HG03558 (cell line): ENCODE data around the gene FAM177B.

Source experiments
- ATAC-seq: cut with Tn5 transposase; IDR thresholded peaks from one replicate; pipeline ENCODE4 v1.9.1; 2021; ENCODE audit warnings: moderate number of reproducible peaks; ENCODE audit not compliant: unreplicated experiment; ENCODE audit errors: extremely low read depth

The FAM177B gene

DNA sequence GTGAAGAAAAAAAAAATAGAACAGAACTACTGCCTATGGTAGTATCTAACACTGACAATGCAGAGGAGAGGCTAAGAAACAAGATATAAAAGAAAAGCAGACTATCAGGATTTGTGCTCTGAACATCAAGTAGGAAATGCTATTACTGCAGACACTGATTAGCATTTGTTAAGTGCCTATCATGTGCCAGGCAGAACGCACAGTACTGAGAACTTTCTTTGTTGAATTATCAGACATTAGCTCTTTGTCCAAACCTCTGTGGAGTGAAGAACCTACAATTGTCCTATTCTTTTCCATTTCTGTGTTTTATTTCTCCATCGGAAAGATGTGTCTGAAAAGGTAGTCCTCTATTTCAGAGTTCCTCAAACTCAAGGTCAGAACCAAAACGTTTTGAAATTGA, 47.4 kb downstream of the FAM177B start:
- ATAC-seq: no peak

DNA sequence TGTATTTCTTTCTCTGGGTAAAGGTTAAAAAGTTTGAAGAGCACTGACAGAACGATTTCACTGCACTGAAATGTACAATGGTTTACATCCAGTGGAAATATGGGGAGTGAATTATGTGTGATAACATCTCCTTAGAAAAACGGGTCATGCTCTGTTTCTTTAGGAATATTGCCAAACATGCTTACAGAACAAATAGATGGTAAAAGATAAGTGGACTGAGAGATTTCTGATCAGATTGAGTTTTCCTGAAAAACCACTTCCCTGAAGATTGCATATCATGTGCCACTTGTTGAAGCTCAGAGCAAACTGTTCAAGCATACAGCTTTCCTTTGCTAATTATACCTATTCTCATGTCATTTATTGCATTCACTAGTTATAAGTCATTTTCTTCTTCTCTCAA, 47.9 kb downstream of the FAM177B start:
- no peak for ATAC-seq

DNA sequence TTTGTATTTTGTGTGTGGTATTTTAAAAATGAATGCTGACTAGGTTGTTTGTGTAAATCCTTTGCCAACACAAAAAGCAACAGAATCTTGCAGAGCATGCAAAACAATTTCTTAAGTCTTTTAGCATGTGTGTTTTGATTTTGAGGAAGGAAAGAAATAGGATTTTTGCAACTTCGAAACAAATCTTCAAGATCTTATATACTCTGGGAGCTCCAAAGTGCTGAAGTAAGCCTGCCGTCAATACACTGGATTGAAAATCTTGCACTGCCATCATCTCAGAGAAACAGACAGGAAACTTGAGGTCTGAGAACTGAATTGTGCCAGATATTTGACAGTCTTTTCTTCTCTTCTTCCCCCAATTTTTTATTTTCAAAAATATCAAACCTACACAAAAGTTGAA, 48.5 kb downstream of the FAM177B start:
- ATAC-seq: no peak

DNA sequence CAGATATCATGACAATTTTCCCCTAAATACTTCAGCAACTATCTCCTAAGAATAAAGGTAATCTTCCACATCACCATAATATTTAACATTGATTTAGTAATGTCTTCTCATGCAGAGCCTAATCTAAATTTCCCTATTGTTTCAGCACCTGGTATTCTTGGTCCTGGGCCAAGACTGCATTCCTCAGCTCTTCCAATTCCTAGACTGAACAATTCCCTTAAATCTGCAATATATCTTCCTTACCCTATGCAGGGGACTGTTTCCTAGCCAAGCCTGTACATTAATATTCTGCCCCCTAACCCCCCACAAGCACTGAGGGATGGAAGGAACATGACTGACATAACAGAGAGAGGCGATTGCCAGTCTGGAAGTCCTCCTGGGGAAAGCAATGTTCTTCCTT, 49.1 kb downstream of the FAM177B start:
- ATAC-seq: no peak

DNA sequence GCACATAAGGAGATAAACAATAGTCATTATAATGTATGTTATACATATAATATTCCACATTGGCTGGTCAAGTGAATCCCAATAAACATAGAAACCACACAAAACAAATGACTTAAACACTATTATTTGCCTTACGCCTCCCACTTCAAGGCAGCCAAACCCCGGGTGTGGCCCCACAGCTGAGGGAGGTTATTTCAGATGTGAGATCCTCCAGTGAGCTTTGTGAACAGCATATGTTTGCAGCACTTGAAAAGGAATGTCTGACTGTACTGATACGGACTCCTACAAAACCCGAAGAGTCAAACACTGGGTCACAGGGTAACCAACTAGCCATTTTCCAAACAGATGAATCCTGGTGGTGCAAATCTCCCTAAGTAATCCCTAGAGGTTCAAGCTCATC, 50.7 kb downstream of the FAM177B start:
- no peak for ATAC-seq

DNA sequence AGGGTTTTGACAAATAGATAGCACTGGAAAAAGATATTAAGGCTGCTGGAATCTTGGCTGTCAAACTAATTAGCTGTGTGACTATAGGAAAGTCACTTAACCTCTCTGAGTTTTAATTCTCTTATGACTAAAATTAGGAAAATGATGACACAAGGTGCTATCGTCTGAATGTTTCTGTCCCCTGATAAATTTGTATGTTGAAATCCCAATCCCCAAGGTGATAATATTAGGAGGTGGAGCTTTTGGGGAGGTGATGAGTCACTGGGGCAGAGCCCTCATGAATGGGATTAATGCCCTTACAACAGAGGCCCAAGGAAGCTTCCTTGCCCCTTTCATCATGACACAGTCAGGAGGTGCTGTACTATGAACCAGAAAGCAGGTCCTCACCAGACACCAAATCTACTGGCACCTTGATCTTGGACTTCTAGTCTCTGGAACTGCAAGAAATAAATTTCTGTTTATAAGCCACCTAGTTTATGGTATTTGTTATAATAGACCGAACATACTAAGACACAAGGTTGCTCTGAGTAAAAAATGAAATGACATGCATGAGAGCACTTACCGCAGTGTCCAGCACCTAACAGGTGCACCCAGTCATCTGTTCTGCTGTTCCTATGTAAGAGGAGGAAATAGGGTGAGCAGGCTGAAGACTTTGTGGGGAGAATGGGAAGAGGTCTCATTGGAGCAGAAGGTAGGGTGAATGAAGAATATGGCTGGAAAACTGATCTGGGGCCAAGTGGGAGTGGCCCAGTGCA, 51.6 kb downstream of the FAM177B start:
- ATAC-seq: no peak

DNA sequence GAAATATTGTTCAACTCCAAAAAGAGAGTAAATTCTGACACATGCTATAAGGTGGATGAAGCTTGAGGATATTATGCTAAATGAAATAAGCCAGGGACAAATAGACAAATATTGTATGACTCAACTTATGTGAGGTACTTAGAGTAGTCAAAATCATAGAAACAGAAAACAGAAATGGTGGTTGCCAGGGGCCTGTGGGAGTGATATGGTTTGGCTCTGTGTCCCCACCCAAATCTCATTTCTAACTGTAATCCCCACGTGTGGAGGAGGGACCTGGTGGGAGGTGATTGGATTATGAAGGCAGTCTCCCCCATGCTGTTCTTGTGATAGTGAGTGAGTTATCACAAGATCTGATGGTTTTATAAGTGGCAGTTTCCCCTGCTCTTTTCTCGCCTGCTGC, 53.1 kb downstream of the FAM177B start:
- ATAC-seq: no peak

DNA sequence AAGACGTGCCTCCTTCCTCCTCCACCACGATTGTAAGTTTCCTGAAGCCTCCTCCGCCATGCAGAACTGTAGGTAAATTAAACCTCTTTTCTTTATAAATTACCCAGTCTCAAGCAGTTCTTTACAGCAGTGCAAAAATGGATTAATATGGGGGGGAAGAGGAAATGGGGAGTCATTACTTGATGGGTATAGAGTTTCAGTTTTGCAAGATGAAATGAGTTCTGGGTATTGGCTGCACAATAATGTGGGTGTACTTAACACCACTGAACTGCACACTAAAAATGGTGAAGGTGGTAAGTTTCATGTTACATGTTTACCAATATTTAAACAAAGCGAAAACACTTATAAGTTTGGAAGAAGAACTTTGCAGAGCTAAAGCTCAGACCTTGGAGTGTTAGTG, 53.5 kb downstream of the FAM177B start:
- ATAC-seq: no peak

DNA sequence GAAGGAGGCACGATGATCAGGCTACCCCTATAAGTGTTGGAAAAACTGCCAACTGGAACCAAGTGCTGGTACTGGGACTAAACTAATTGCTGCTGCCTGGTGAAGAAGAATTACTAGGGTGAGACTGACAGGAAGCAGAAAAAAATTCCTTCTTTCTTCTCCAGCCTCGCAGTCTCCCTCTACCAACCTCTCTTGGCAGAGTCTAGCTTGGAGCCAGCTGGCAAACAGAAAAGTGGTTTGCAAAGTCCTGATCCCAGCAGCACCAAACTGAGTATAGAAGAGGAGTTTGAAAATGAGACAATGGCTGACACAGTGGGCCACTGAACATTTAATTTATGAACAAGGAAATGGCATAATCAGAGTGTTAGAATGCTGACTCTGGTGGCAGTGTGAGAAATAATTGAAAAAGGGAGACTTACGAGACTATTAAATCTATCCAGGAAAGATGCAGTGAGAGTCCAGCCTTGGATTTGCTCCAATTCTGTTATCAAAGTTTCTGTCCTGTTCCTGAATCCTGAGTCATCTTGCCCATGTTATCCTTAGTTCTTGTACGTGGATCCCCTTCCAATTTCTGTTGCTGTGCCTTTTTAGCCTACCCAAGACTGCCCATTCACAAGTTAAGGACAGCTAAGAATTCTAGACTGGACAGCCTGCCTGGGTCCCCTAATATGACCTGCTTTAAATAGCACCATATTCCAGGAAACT, 54.2 kb downstream of the FAM177B start:
- ATAC-seq: no peak

DNA sequence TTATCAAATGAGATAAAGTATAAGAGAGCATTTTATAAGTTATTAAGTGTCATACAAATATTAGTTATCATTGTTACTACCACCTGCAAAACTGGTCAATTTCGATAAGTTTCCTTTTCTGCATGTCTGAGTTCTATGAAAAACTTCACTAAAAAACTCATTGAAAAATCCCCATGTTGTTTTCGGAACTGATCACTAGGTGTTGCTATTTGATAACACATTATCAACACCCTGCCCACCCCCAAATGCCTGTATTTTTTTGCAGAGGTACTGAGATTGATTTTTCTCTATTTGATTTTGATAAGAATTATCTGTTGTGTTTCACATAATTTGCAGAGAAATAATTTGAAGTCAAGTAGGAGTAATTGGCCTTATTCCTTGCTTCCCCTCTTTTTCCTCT, 55.7 kb downstream of the FAM177B start:
- no peak for ATAC-seq

DNA sequence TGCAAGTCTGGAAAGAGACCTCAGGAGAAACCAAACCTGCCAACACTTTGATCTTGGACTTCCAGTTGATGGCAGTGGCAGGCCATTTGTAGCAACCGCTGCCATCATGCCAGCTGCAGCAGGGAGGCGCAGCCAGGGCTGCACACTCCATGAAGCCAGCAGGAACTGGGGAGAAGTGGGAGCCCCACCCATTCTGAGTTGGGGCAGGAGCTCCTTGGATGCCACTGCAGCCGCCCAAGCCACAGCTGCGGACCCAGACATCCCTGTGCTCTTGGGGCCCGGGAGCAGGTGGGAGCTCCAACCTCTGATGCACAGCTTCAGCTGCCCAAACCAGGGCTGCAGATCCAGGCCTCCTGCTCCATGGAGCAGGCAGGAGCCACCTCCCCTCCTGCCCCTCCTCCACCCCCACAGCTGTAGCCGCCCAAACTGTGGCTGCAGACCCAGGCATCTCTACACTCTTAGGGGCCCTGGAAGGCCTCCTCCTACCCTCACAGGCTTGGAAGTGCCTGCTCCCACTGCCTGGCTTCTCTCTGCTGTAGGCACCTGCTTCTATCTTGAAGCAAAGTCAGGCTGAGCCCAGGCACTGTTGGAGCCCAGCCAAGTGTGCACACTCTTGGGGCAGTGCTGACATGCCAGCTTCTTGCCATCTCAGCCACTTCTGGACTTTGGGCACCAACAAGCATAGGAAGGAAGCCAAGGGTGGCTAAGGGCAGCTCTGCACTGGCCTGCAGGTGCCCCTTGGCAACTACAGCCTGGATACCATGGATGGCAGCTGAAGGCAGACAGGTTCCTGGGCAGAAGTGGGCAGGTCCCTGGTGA, 57.9 kb downstream of the FAM177B start:
- ATAC-seq: no peak

DNA sequence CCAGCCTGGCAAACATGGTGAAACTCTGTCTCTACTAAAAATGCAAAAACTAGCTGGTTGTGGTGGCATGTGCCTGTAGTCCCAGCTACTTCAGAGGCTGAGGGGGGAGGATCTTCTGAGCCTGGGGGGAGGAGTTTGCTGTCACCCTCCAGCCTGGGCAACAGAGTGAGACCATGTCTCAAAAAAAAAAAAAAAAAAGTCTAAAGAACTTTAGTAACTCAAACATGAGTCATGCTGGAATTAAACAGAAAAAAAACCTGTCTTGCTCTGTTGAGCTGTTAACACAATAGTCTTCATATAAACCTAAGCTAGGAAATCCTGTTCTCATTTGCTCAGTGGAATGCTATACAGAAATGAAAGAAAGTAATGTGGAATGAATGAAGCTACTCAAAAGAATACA, 61.1 kb downstream of the FAM177B start:
- ATAC-seq: no peak

DNA sequence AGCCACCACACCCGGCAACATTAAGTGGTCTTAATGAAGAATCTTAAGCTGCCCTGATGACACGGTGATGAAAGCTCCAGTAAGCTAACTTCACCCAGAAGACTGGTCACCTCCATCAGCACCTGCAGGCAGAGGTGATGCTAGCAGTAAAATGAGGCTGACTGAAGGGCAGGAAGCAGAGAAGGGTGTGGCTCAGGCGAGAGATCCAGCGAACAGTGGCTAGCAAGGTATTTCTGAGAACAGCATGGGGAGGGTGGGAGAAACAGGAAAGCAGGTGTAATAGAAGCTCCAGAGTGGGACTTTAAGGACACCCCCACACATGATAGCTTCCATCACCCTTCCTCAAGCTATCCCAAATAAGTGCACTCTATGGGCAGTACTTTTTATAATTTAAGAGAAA, 62.0 kb downstream of the FAM177B start:
- ATAC-seq: no peak
